Measurements from ENCODE around the gene CMPK2. TPM values are rescaled to one million over a fixed set of nuclear protein-coding genes. Genes with fewer than 3 reads are reported as not detected.
A peak's percentile ranks its signal among the peaks of the same experiment; 100 is the strongest.

The CMPK2 gene, protein sequence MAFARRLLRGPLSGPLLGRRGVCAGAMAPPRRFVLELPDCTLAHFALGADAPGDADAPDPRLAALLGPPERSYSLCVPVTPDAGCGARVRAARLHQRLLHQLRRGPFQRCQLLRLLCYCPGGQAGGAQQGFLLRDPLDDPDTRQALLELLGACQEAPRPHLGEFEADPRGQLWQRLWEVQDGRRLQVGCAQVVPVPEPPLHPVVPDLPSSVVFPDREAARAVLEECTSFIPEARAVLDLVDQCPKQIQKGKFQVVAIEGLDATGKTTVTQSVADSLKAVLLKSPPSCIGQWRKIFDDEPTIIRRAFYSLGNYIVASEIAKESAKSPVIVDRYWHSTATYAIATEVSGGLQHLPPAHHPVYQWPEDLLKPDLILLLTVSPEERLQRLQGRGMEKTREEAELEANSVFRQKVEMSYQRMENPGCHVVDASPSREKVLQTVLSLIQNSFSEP
- 4.5 TPM for total RNA-seq
- polyA plus RNA-seq (ENCODE audit: insufficient read depth, low read depth, low replicate concordance), result 2.8 TPM
- long read RNA-seq, donor 1, result 0 reads
- long read RNA-seq, donor 2, result 0 reads
- long read RNA-seq, donor 3, result 0 reads
- long read RNA-seq, donor 4, partial matches to known transcripts, result 0 of 1 reads
- long read RNA-seq, donor 4, other reads (novel, unspliced or antisense), result 0 of 1 reads
- long read RNA-seq, donor 5, result 0 reads
- long read RNA-seq, donor 6, partial matches to known transcripts, result 0 of 1 reads
- long read RNA-seq, donor 6, other reads (novel, unspliced or antisense), result 0 of 1 reads
- long read RNA-seq, donor 7, partial matches to known transcripts, result 1 of 4 reads
- long read RNA-seq, donor 7, other reads (novel, unspliced or antisense), result 0 of 4 reads
- long read RNA-seq, donor 8, partial matches to known transcripts, result 0 of 1 reads
- long read RNA-seq, donor 8, other reads (novel, unspliced or antisense), result 0 of 1 reads
- long read RNA-seq, donor 9, partial matches to known transcripts, result 0 of 1 reads
- long read RNA-seq, donor 9, other reads (novel, unspliced or antisense), result 0 of 1 reads
- long read RNA-seq, donor 10, partial matches to known transcripts, result 0 of 1 reads
- long read RNA-seq, donor 10, other reads (novel, unspliced or antisense), result 0 of 1 reads

DNA sequence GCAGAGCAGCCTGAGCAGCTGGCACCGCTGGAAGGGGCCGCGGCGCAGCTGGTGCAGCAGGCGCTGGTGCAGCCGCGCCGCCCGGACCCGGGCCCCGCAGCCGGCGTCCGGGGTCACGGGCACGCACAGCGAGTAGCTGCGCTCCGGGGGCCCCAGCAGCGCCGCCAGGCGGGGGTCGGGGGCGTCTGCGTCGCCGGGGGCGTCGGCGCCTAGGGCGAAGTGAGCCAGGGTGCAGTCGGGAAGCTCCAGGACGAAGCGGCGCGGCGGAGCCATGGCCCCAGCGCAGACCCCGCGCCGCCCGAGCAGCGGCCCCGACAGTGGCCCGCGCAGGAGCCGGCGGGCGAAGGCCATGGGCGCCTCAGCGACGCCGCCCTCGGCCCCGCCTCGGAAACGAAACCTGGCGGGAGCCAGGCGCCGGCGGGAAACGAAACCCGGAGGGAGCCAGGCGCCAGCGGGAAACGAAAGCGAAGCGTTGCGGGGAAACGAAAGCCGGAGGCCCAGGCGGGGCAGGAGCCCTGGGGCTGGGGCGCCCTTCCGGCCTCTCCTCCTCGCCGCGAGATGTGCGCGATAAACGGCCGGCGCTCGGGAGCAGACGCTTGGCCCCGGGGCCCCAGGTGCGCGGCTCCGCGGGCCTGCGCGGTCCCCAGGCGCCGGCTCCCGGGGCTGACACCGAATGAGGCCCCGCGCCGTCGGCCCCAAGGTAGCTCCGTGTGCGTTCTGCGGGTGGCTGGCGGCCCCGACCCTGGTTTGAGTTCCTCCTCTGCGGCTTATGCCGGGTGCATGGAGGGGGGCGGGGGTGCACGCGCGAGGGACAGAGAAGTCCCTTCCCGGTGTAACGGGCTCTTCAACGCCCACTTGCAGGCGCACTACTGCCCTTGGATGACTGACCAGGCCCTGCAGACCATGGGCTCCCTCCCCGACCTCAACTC is at the start of gene CMPK2:
Gene CMPK2, minus strand, starts transcription at position 562 of the 929 bp plus-strand sequence. Its CDS starts 211 bp downstream, at position 351.
- intact Hi-C loops (cut with DNase I), result no loop called here
- Histone ChIP-seq H3K9me3 (ENCODE audit: control insufficient read depth in 2 of 3, insufficient read depth in 1 of 3, low read length in 3 of 3) (no peaks in the 10 kb centered on the region), H3K9ac (ENCODE audit: low read length in 3 of 3) (peak within 1 kb of the TSS in 2 of 3 donors; percentile 45 to 55), H3K4me3 (ENCODE audit: low read length in 3 of 3) (peak within 1 kb of the TSS; percentile 43 to 70 (median 50)), H3K36me3 (ENCODE audit: control insufficient read depth in 2 of 3, insufficient read depth in 3 of 3, low read length in 3 of 3) (no peaks in the 10 kb centered on the region), H3K27ac (ENCODE audit: low read depth in 2 of 2, low read length in 2 of 2) (peak within 1 kb of the TSS; percentile 4 to 23), H3K4me1 (ENCODE audit: control insufficient read depth in 2 of 3, insufficient read depth in 2 of 3, low read depth in 1 of 3, low read length in 3 of 3) (peaks cover 0 to 4% (median 0%) of the 10 kb centered on the region in 3 donors), H3K27me3 (ENCODE audit: control insufficient read depth, insufficient read depth, low read length) (no peaks in the 10 kb centered on the region)
- FAIRE-seq (no peak), DNase-seq (peak; percentile 59 to 88 (median 74))
- TF ChIP-seq, protein P1, sequence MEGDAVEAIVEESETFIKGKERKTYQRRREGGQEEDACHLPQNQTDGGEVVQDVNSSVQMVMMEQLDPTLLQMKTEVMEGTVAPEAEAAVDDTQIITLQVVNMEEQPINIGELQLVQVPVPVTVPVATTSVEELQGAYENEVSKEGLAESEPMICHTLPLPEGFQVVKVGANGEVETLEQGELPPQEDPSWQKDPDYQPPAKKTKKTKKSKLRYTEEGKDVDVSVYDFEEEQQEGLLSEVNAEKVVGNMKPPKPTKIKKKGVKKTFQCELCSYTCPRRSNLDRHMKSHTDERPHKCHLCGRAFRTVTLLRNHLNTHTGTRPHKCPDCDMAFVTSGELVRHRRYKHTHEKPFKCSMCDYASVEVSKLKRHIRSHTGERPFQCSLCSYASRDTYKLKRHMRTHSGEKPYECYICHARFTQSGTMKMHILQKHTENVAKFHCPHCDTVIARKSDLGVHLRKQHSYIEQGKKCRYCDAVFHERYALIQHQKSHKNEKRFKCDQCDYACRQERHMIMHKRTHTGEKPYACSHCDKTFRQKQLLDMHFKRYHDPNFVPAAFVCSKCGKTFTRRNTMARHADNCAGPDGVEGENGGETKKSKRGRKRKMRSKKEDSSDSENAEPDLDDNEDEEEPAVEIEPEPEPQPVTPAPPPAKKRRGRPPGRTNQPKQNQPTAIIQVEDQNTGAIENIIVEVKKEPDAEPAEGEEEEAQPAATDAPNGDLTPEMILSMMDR (IDR thresholded peaks at IDR 0.05; ENCODE audit: borderline replicate concordance, extremely low read depth, insufficient read depth), result no peak

- Histone ChIP-seq H3K27me3 (ENCODE audit: control insufficient read depth, insufficient read depth, low read length) (no peaks in the 10 kb centered on the region), H3K9me3 (ENCODE audit: control insufficient read depth in 2 of 3, insufficient read depth in 1 of 3, low read length in 3 of 3) (no peaks in the 10 kb centered on the region), H3K4me1 (ENCODE audit: control insufficient read depth in 2 of 3, insufficient read depth in 2 of 3, low read depth in 1 of 3, low read length in 3 of 3) (peaks cover 0 to 4% (median 0%) of the 10 kb centered on the region in 3 donors), H3K9ac (ENCODE audit: low read length in 3 of 3) (no peak overlapping the region), H3K4me3 (ENCODE audit: low read length in 3 of 3) (no peak overlapping the region), H3K27ac (ENCODE audit: low read depth in 2 of 2, low read length in 2 of 2) (no peak overlapping the region), H3K36me3 (ENCODE audit: control insufficient read depth in 2 of 3, insufficient read depth in 3 of 3, low read length in 3 of 3) (no peaks in the 10 kb centered on the region)
- intact Hi-C loops (cut with DNase I), result no loop called here
- no peak for DNase-seq
- TF ChIP-seq, protein P1 (IDR thresholded peaks at IDR 0.05; ENCODE audit: borderline replicate concordance, extremely low read depth, insufficient read depth), result no peak
- FAIRE-seq, result no peak
These were observed 49.7 kb upstream of the CMPK2 start for GRCh38 chr2:6915399-6915798.

- Histone ChIP-seq H3K27ac (ENCODE audit: low read depth in 2 of 2, low read length in 2 of 2) (no peak overlapping the region), H3K4me3 (ENCODE audit: low read length in 3 of 3) (no peak overlapping the region), H3K4me1 (ENCODE audit: control insufficient read depth in 2 of 3, insufficient read depth in 2 of 3, low read depth in 1 of 3, low read length in 3 of 3) (peaks cover 0 to 4% (median 0%) of the 10 kb centered on the region in 3 donors), H3K9ac (ENCODE audit: low read length in 3 of 3) (no peak overlapping the region), H3K9me3 (ENCODE audit: control insufficient read depth in 2 of 3, insufficient read depth in 1 of 3, low read length in 3 of 3) (no peaks in the 10 kb centered on the region), H3K36me3 (ENCODE audit: control insufficient read depth in 2 of 3, insufficient read depth in 3 of 3, low read length in 3 of 3) (no peaks in the 10 kb centered on the region), H3K27me3 (ENCODE audit: control insufficient read depth, insufficient read depth, low read length) (no peaks in the 10 kb centered on the region)
- FAIRE-seq (no peak), DNase-seq (no peak)
- intact Hi-C loops (cut with DNase I), result no loop called here
- TF ChIP-seq, protein P1 (IDR thresholded peaks at IDR 0.05; ENCODE audit: borderline replicate concordance, extremely low read depth, insufficient read depth), result no peak
These were observed 49.1 kb upstream of the CMPK2 start for GRCh38 chr2:6914828-6915227.

Measured in kidney (tissue), 22 donors.